Loucy (cell line): ENCODE measurements around the gene SPACA9.

Source experiments
- H2AFZ ChIP-seq: fragments of 200-600 bp; sonication (generic); 2 replicates; pipeline ENCODE4 v1.6.0; 2016; ENCODE audit warnings: antibody characterized with exemption, mild to moderate bottlenecking, low read length, moderate library complexity
- H3F3A ChIP-seq: fragments of 200-600 bp; 2 replicates; pipeline ENCODE4 v1.6.0; 2016; ENCODE audit warnings: antibody characterized with exemption, low read depth, mild to moderate bottlenecking
- H3K27me3 ChIP-seq: fragments of 200-600 bp; sonication (generic); 2 replicates; pipeline ENCODE4 v1.6.1; 2014; ENCODE audit warnings: low read length, mild to moderate bottlenecking; ENCODE audit not compliant: insufficient read depth, poor library complexity, severe bottlenecking
- H3K36me3 ChIP-seq: fragments of 200-600 bp; sonication (generic); 2 replicates; pipeline ENCODE4 v1.6.1; 2016; ENCODE audit warnings: low read length; ENCODE audit not compliant: insufficient read depth
- H3K4me1 ChIP-seq: fragments of 200-600 bp; sonication (generic); 2 replicates; pipeline ENCODE4 v1.5.1; 2014; ENCODE audit warnings: low read length, mild to moderate bottlenecking; ENCODE audit not compliant: insufficient read depth, poor library complexity, severe bottlenecking
- H3K4me2 ChIP-seq: fragments of 200-600 bp; sonication (generic); 2 replicates; pipeline ENCODE4 v1.6.0; 2014; ENCODE audit warnings: antibody characterized with exemption, low read length, low read depth, mild to moderate bottlenecking; ENCODE audit not compliant: poor library complexity, severe bottlenecking
- H3K4me3 ChIP-seq: fragments of 200-600 bp; sonication (generic); 2 replicates; pipeline ENCODE4 v1.5.1; 2014; ENCODE audit warnings: low read length, mild to moderate bottlenecking, mixed read lengths; ENCODE audit not compliant: poor library complexity, severe bottlenecking
- H3K79me2 ChIP-seq: fragments of 200-600 bp; sonication (generic); 2 replicates; pipeline ENCODE4 v1.6.1; 2014; ENCODE audit warnings: low read length; ENCODE audit not compliant: insufficient read depth
- H3K9ac ChIP-seq: fragments of 200-600 bp; sonication (generic); 2 replicates; pipeline ENCODE4 v1.6.0; 2014; ENCODE audit warnings: mild to moderate bottlenecking, low read depth, low read length, moderate library complexity; ENCODE audit not compliant: poor library complexity, severe bottlenecking
- H3K9me2 ChIP-seq: fragments of 200-600 bp; sonication (generic); replicated peaks from 2 replicates; pipeline ENCODE4 v1.6.1; 2016; ENCODE audit warnings: low read depth, low read length, mixed read lengths
- H3K9me3 ChIP-seq: fragments of 200-600 bp; sonication (generic); 2 replicates; pipeline ENCODE4 v1.6.1; 2014; ENCODE audit warnings: mild to moderate bottlenecking, antibody characterized with exemption, low read length, low read depth; ENCODE audit not compliant: insufficient read depth
- H4K20me1 ChIP-seq: fragments of 200-600 bp; sonication (generic); 2 replicates; pipeline ENCODE4 v1.6.0; 2014; ENCODE audit warnings: antibody characterized with exemption, low read length, mild to moderate bottlenecking; ENCODE audit not compliant: insufficient read depth, poor library complexity, severe bottlenecking
- EZH2phosphoT487 ChIP-seq: fragments of 200-600 bp; IDR thresholded peaks from 2 replicates; pipeline ENCODE4 v1.6.1; 2018; ENCODE audit warnings: antibody characterized with exemption, mild to moderate bottlenecking, moderate library complexity, borderline replicate concordance
- TF ChIP-seq, protein P1 (sequence below): fragments of 200-600 bp; sonication (generic); conservative IDR thresholded peaks from 2 replicates; pipeline ENCODE4 v1.5.1; 2014; ENCODE audit warnings: mild to moderate bottlenecking, antibody characterized with exemption, low read length

Gene SPACA9

DNA sequence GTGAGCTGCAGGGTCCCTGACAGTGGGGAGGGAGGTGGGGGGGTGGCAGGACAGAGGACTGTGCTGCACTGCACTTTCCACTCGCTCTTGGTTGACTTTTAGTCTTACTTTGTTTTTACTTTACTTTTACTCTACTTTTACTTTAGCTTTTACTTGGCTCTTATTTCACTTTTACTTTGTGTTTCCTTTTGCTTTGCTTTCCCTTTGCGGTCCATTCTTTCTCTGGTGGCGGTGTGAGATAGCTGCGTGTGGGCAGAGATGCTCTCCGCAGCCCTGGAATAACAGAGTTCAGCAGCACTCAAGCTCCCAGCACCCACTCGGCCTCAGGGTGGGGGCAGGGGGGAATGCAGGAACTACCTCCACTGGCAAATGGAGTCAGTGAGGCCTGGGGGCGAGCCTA is 5.3 kb upstream of the SPACA9 start:
- Histone ChIP-seq H3K79me2 (peaks cover 2% of the 10 kb centered on the region), H3K9ac (no peak overlapping the region), H3K4me1 (peaks cover 16% of the 10 kb centered on the region), H3K9me3 (no peaks in the 10 kb centered on the region), H3K4me3 (no peak overlapping the region), H3K36me3 (no peaks in the 10 kb centered on the region), H3F3A (no peaks in the 10 kb centered on the region), H3K4me2 (no peak overlapping the region), H4K20me1 (no peaks in the 10 kb centered on the region), H2AFZ (no peak overlapping the region), H3K9me2 (no peaks in the 10 kb centered on the region), H3K27me3 (no peaks in the 10 kb centered on the region)
- TF ChIP-seq EZH2phosphoT487 = no peak
- TF ChIP-seq, protein P1, sequence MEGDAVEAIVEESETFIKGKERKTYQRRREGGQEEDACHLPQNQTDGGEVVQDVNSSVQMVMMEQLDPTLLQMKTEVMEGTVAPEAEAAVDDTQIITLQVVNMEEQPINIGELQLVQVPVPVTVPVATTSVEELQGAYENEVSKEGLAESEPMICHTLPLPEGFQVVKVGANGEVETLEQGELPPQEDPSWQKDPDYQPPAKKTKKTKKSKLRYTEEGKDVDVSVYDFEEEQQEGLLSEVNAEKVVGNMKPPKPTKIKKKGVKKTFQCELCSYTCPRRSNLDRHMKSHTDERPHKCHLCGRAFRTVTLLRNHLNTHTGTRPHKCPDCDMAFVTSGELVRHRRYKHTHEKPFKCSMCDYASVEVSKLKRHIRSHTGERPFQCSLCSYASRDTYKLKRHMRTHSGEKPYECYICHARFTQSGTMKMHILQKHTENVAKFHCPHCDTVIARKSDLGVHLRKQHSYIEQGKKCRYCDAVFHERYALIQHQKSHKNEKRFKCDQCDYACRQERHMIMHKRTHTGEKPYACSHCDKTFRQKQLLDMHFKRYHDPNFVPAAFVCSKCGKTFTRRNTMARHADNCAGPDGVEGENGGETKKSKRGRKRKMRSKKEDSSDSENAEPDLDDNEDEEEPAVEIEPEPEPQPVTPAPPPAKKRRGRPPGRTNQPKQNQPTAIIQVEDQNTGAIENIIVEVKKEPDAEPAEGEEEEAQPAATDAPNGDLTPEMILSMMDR = no peak

DNA sequence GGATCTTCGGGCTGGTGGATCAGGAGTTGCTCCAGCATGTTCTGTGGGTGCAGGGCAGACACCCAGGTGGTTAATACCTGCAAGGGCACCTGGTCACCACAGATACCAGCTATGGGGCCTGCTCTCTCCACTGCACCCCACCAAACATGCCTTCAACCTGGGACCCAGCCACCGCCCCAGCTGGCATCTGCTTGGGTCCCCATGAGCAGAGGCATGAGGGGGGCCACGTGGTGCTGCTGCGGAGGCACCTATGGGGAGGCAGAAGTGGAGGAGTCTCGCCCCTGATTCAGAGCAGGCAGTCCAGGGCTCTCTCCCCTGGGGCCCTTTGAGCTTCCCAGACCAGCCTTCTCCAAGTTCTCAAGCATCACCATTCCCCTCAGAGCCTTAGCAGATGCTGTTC is 3.5 kb upstream of the SPACA9 start:
- Histone ChIP-seq H3K9me2 (no peaks in the 10 kb centered on the region), H3K27me3 (no peaks in the 10 kb centered on the region), H3K79me2 (peaks cover 12% of the 10 kb centered on the region), H3F3A (no peaks in the 10 kb centered on the region), H3K4me3 (no peak overlapping the region), H3K9me3 (no peaks in the 10 kb centered on the region), H3K4me2 (no peak overlapping the region), H3K4me1 (peaks cover 29% of the 10 kb centered on the region), H4K20me1 (no peaks in the 10 kb centered on the region), H2AFZ (no peak overlapping the region), H3K36me3 (no peaks in the 10 kb centered on the region), H3K9ac (no peak overlapping the region)
- TF ChIP-seq, protein P1 = no peak

DNA sequence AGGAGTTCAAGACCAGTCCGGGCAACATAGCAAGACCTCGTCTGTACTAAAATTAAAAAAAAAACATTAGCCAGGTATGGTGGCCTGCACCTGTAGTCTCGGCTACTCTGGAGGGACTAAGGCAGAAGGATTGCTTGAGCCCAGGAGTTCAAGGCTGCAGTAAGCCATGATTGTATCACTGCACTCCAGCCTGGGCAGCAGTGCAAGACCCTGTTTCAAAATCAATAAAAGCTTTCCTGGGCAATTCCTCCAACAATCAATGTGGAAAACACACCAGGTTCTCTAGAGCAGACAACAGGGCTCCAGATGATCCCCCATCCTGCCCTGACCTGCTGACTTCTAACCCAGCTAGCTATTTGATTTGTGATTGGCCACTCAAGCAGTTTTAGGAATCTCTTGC is 1.8 kb upstream of the SPACA9 start:
- peaks cover 12% of the 10 kb centered on the region for H3K79me2 ChIP-seq
- TF ChIP-seq EZH2phosphoT487 = no peak
- TF ChIP-seq, protein P1 = no peak
- H3K9me3 ChIP-seq = no peaks in the 10 kb centered on the region
- H3K36me3 ChIP-seq = no peaks in the 10 kb centered on the region
- no peaks in the 10 kb centered on the region for H3K27me3 ChIP-seq
- no peak overlapping the region for H3K4me3 ChIP-seq
- H4K20me1 ChIP-seq = no peaks in the 10 kb centered on the region
- H3K4me2 ChIP-seq = no peak overlapping the region
- H3K9me2 ChIP-seq = no peaks in the 10 kb centered on the region
- H3K4me1 ChIP-seq = peaks cover 34% of the 10 kb centered on the region
- H2AFZ ChIP-seq = no peak overlapping the region
- H3K9ac ChIP-seq = no peak overlapping the region
- no peaks in the 10 kb centered on the region for H3F3A ChIP-seq
